Esophagus muscularis mucosa (tissue), 4 donors: ENCODE results near the gene RALGAPA1. TPM values are rescaled to one million over a fixed set of nuclear protein-coding genes. Genes with fewer than 3 reads are reported as not detected.

Experiments used
- DNase-seq: peaks from one replicate; pipeline ENCODE4 v3.0.0-alpha.2; 2017; ENCODE audit errors: extremely low spot score
- H3K27ac ChIP-seq, 4 donors: fragments of 200-600 bp; sonication (generic); replicated peaks in 1 of 4; 1 replicate in 3 of 4; 2 replicates in 1 of 4; pipeline ENCODE4 v1.5.1; 2016 to 2019; ENCODE audit warnings: mild to moderate bottlenecking in 1 of 4
- H3K27me3 ChIP-seq, 4 donors: fragments of 200-600 bp; sonication (generic); one replicate each; pipeline versions ENCODE4 v1.5.1 to v1.6.0; 2016 to 2019
- H3K36me3 ChIP-seq, 4 donors: fragments of 200-600 bp; sonication (generic); one replicate each; pipeline ENCODE4 v1.5.1; 2016 to 2019
- H3K4me1 ChIP-seq, 4 donors: fragments of 200-600 bp; sonication (generic); one replicate each; pipeline ENCODE4 v1.5.1; 2016 to 2019
- H3K4me3 ChIP-seq, 4 donors: fragments of 200-600 bp; sonication (generic); 1 replicate in 2 of 4; 2 replicates in 2 of 4; pipeline ENCODE4 v1.5.1; 2016 to 2019; ENCODE audit warnings: mild to moderate bottlenecking in 4 of 4, moderate library complexity in 1 of 4
- H3K9me3 ChIP-seq, 4 donors: fragments of 200-600 bp; sonication (generic); 1 replicate in 3 of 4; 2 replicates in 1 of 4; pipeline ENCODE4 v1.5.1; 2016 to 2019
- CTCF ChIP-seq, 3 experiments: fragments of 200-600 bp in 2 of 3; fragments of 450-650 bp in 1 of 3; sonication (generic) in 2 of 3; IDR thresholded peaks; one replicate each; pipeline ENCODE4 v1.5.1; 2017 to 2019; ENCODE audit warnings: antibody characterized with exemption in 3 of 3, mild to moderate bottlenecking in 2 of 3, moderate library complexity in 1 of 3
- EP300 ChIP-seq: sonication (generic); formaldehyde crosslinking; IDR thresholded peaks from one replicate; pipeline ENCODE4 v1.6.1; 2017; ENCODE audit warnings: antibody characterized with exemption
- POLR2A ChIP-seq: fragments of 450-650 bp; IDR thresholded peaks from one replicate; pipeline ENCODE4 v1.6.1; 2017; ENCODE audit warnings: antibody characterized with exemption, moderate library complexity, mild to moderate bottlenecking, low read depth
- POLR2AphosphoS5 ChIP-seq, 2 donors: sonication (generic); formaldehyde crosslinking; IDR thresholded peaks; one replicate each; pipeline ENCODE4 v1.6.1; 2017; ENCODE audit warnings: antibody characterized with exemption in 2 of 2
- WGBS: methylation state at CpG from one replicate; pipeline ENCODE4 v1.1.5; 2018; 5-methylcytosine and 5-hydroxymethylcytosine counted together
- intact Hi-C: fragments of 100-400 bp; cut with DNase I; formaldehyde crosslinking; loops from one replicate; pipeline ENCODE4 v1.15.1; 2023
- total RNA-seq, 4 donors: library from RNA; depleted of rRNA; stranded (reverse); fragments of >200 nt; gene quantifications; one replicate each; pipeline versions ENCODE4 v1.1.0 to v1.2.1, GENCODE V29; 2016

Gene RALGAPA1
- total RNA-seq, 4 donors from 2014 or later, result 48.2 to 77.7 (median 52.1) TPM

- Histone ChIP-seq H3K4me3 (no peak overlapping the region), H3K4me1 (no peaks in the 10 kb centered on the region), H3K27ac (no peak overlapping the region), H3K9me3 (no peaks in the 10 kb centered on the region), H3K27me3 (no peaks in the 10 kb centered on the region), H3K36me3 (no peaks in the 10 kb centered on the region)
- TF ChIP-seq CTCF (IDR thresholded peaks at IDR 0.05) (no peak), EP300 (no peak), POLR2A (no peak), POLR2AphosphoS5 (IDR thresholded peaks at IDR 0.05) (no peak)
- no peak for DNase-seq
- intact Hi-C loops, result no loop called here
- 81% methylated on average over 1 of the region's 1 CpG for WGBS
Measured at GRCh38 chr14:35695647-35696046, 113.4 kb downstream of the RALGAPA1 start.

GRCh38 chr14:35695072-35695471 is 114.0 kb downstream of the RALGAPA1 start:
- no peak for DNase-seq
- no peaks in the 10 kb centered on the region for H3K9me3 ChIP-seq
- no peaks in the 10 kb centered on the region for H3K36me3 ChIP-seq
- WGBS, result 37% methylated on average over 1 of the region's 1 CpG
- TF ChIP-seq POLR2AphosphoS5 (IDR thresholded peaks at IDR 0.05), result no peak
- TF ChIP-seq POLR2A, result no peak
- no peak for TF ChIP-seq EP300
- TF ChIP-seq CTCF (IDR thresholded peaks at IDR 0.05), result no peak
- no peak overlapping the region for H3K27ac ChIP-seq
- H3K27me3 ChIP-seq, result no peaks in the 10 kb centered on the region
- H3K4me1 ChIP-seq, result no peaks in the 10 kb centered on the region
- no peak overlapping the region for H3K4me3 ChIP-seq
- intact Hi-C loops, result no loop called here

- TF ChIP-seq EP300, result no peak
- no peak for TF ChIP-seq POLR2A
- no peak for TF ChIP-seq CTCF (IDR thresholded peaks at IDR 0.05)
- TF ChIP-seq POLR2AphosphoS5 (IDR thresholded peaks at IDR 0.05), result no peak
- Histone ChIP-seq H3K4me1 (no peaks in the 10 kb centered on the region), H3K9me3 (no peaks in the 10 kb centered on the region), H3K36me3 (peaks cover 16 to 41% (median 31%) of the 10 kb centered on the region in 4 donors), H3K27me3 (no peaks in the 10 kb centered on the region), H3K4me3 (no peak overlapping the region), H3K27ac (no peak overlapping the region)
- intact Hi-C loops, result no loop called here
- DNase-seq, result no peak
- WGBS, result 81% methylated on average over 3 of the region's 3 CpGs
Measured at GRCh38 chr14:35689000-35689460, 120.1 kb downstream of the RALGAPA1 start.

GRCh38 chr14:35688126-35688826 is 120.8 kb downstream of the RALGAPA1 start:
- TF ChIP-seq POLR2A, result no peak
- TF ChIP-seq EP300, result no peak
- no peak for TF ChIP-seq POLR2AphosphoS5 (IDR thresholded peaks at IDR 0.05)
- TF ChIP-seq CTCF (IDR thresholded peaks at IDR 0.05), result no peak
- no peaks in the 10 kb centered on the region for H3K9me3 ChIP-seq
- no peaks in the 10 kb centered on the region for H3K4me1 ChIP-seq
- H3K4me3 ChIP-seq, result no peak overlapping the region
- H3K36me3 ChIP-seq, result peaks cover 16 to 49% (median 34%) of the 10 kb centered on the region in 4 donors
- no peak for DNase-seq
- H3K27me3 ChIP-seq, result no peaks in the 10 kb centered on the region
- WGBS, result 90% methylated on average over 6 of the region's 6 CpGs
- H3K27ac ChIP-seq, result no peak overlapping the region
- intact Hi-C loops, result no loop called here
